GM10248 (cell line): ENCODE data around the gene ZSWIM6.

Experiments used
- CTCF ChIA-PET: fragments of 300-600 bp; sonication (Branson Sonifier 250); formaldehyde crosslinking; extraction: SDS; loops from one replicate; lab custom pipeline; 2021; ENCODE audit warnings: antibody characterized with exemption; lab: Yijun Ruan, JAX
- POLR2A ChIA-PET: fragments of 350-650 bp; sonication (Branson Sonifier 250); formaldehyde crosslinking; extraction: SDS; loops from one replicate; lab custom pipeline; 2020; ENCODE audit warnings: antibody characterized with exemption; lab: Yijun Ruan, JAX
- DNase-seq: peaks from one replicate; pipeline ENCODE4 v3.0.0; 2012; ENCODE audit errors: extremely low spot score
- TF ChIP-seq, protein P1 (sequence below): IDR thresholded peaks from 2 replicates; pipeline ENCODE4 v1.5.1; 2012; ENCODE audit warnings: mild to moderate bottlenecking, low read depth; ENCODE audit errors: extremely low read depth, missing control alignments, control extremely low read depth

ZSWIM6 gene

GRCh38 chr5:61538722-61539501 is 206.9 kb downstream of the ZSWIM6 start:
- POLR2A ChIA-PET = interaction anchor here (0.6 kb wide), 1 partner anchor 1877 kb away, joined by 3 read pairs; no protein-coding TSS in a partner anchor
- CTCF ChIA-PET = interaction anchor here (1.2 kb wide), 1 partner anchor 59 kb away, joined by 3 read pairs; no protein-coding TSS in a partner anchor
- TF ChIP-seq, protein P1, sequence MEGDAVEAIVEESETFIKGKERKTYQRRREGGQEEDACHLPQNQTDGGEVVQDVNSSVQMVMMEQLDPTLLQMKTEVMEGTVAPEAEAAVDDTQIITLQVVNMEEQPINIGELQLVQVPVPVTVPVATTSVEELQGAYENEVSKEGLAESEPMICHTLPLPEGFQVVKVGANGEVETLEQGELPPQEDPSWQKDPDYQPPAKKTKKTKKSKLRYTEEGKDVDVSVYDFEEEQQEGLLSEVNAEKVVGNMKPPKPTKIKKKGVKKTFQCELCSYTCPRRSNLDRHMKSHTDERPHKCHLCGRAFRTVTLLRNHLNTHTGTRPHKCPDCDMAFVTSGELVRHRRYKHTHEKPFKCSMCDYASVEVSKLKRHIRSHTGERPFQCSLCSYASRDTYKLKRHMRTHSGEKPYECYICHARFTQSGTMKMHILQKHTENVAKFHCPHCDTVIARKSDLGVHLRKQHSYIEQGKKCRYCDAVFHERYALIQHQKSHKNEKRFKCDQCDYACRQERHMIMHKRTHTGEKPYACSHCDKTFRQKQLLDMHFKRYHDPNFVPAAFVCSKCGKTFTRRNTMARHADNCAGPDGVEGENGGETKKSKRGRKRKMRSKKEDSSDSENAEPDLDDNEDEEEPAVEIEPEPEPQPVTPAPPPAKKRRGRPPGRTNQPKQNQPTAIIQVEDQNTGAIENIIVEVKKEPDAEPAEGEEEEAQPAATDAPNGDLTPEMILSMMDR = no peak
- no peak for DNase-seq

GRCh38 chr5:61549530-61549929 is 217.5 kb downstream of the ZSWIM6 start:
- TF ChIP-seq, protein P1 = no peak
- no peak for DNase-seq
- POLR2A ChIA-PET = no interaction called here
- CTCF ChIA-PET = interaction anchor here (0.8 kb wide), 1 partner anchor 9 kb away, joined by 3 read pairs; no protein-coding TSS in a partner anchor

DNA sequence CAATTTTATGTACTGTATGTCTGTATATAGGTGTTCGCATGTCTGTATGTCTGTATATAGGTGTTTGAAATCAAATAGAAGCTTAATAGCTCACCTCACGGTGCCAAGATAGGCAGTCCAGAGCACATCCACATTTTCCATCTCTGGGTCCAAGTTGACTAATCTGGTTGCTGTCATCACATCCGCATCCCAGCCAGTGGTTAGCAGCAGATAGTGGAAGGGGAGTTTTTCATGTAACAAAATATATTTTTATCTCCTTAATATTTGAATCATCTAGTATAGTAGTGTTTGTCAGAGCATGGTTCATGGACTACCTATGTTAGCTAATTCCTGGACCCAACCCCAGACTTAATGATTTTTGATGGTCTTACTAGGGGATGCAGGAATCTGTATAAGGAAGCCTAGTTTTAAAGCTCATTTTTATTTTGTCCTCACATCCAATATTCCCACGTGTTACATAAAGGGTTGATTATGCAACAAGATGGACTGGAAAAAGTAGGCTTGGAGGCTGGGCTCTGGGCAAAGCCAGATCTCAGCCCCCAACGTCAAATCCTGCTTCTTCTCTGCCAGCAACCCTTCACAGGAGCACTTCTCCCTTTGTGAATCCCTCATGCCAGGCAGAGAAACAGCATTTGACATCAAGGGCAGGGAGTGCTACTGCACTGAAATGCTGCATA is 219.7 kb downstream of the ZSWIM6 start:
- CTCF ChIA-PET = no interaction called here
- TF ChIP-seq, protein P1 = no peak
- no peak for DNase-seq
- POLR2A ChIA-PET = no interaction called here

GRCh38 chr5:61559146-61559545 is 227.1 kb downstream of the ZSWIM6 start:
- ChIA-PET CTCF (interaction anchor here (0.7 to 1.3 kb wide), 3 partner anchors 9 to 14 kb away, joined by 3 to 4 read pairs (median 4); no protein-coding TSS in a partner anchor), POLR2A (no interaction called here)
- TF ChIP-seq, protein P1 = no peak
- DNase-seq = no peak

DNA sequence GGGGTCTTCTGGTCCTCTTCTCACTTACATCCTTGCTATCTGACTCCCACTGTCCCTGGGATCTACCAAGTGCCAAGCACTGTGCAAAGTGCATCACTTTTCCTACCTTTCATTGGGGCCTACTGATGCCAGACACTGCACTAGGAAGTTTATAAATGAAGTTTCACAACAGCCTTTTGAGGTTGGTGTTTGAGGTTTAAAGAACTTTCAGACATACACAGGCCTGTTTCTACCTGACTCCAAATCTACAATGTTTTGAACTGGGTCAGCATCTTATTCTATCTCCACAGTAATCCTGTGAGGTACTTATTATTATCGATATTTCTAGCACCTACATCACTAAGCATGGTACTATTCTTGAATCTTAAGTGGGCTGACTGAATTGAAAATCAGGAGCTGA is 227.7 kb downstream of the ZSWIM6 start:
- DNase-seq = no peak
- TF ChIP-seq, protein P1 = no peak
- ChIA-PET POLR2A (no interaction called here), CTCF (interaction anchor here (1.3 kb wide), 1 partner anchor 15 kb away, joined by 4 read pairs; no protein-coding TSS in a partner anchor)

DNA sequence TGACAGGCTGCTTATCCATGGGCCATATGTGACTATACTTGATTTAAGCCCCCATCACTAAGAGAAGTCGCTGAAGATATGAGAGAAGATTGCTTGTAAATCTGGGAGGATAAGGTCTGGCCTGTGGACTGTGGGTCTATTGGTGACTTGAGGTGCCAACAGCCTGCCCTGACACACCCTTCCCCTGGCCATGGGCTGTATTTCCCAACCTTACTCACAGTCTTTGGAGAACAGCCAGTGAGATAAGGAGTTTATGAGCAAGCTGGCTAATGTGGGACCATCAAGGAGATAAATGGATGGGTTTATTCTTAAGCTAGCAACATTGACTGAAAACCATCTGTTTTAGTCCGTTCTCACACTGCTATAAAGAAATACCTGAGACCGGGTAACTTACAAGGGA is 231.3 kb downstream of the ZSWIM6 start:
- ChIA-PET POLR2A (no interaction called here), CTCF (no interaction called here)
- TF ChIP-seq, protein P1 = no peak
- no peak for DNase-seq
